T-helper 2 cell treated with Interferon-gamma antibody and Interleukin-4, amounts not matched to agents 5 μg/mL and 100 μg/mL, for 36 hours (primary cell): ENCODE data around the gene PLP2.

Experiments
- DNase-seq: peaks from one replicate; pipeline ENCODE4 v3.0.0; 2021; ENCODE audit warnings: low spot score
- H3K27ac Mint-ChIP-seq: one replicate; pipeline ENCODE4 v1.8.0; 2021; ENCODE audit warnings: mild to moderate bottlenecking, mixed read lengths
- H3K27me3 Mint-ChIP-seq: one replicate; pipeline ENCODE4 v1.8.0; 2021; ENCODE audit warnings: low read depth, mixed read lengths
- H3K36me3 Mint-ChIP-seq: one replicate; pipeline ENCODE4 v1.8.0; 2021; ENCODE audit warnings: low read depth, mixed read lengths
- H3K4me1 Mint-ChIP-seq: one replicate; pipeline ENCODE4 v1.8.0; 2021; ENCODE audit warnings: low read depth, mixed read lengths
- H3K4me3 Mint-ChIP-seq: one replicate; pipeline ENCODE4 v1.8.0; 2022; ENCODE audit warnings: mild to moderate bottlenecking, moderate library complexity, mixed read lengths
- H3K9me3 Mint-ChIP-seq: one replicate; pipeline ENCODE4 v1.8.0; 2021; ENCODE audit warnings: mixed read lengths

PLP2 gene

GRCh38 chrX:49203536-49203935 lies 31.8 kb downstream of the PLP2 start:
- peaks cover 4% of the 10 kb centered on the region for H3K4me1 Mint-ChIP-seq
- no peak overlapping the region for H3K4me3 Mint-ChIP-seq
- H3K27ac Mint-ChIP-seq, result no peak overlapping the region
- H3K27me3 Mint-ChIP-seq, result no peaks in the 10 kb centered on the region
- no peaks in the 10 kb centered on the region for H3K9me3 Mint-ChIP-seq
- no peaks in the 10 kb centered on the region for H3K36me3 Mint-ChIP-seq
- DNase-seq, result no peak

- Mint-ChIP-seq H3K36me3 (no peaks in the 10 kb centered on the region), H3K4me1 (peaks cover 1% of the 10 kb centered on the region), H3K27me3 (no peaks in the 10 kb centered on the region), H3K9me3 (no peaks in the 10 kb centered on the region), H3K4me3 (no peak overlapping the region), H3K27ac (no peak overlapping the region)
- no peak for DNase-seq
Measured at GRCh38 chrX:49204017-49204416, 32.3 kb downstream of the PLP2 start.

- Mint-ChIP-seq H3K27me3 (no peaks in the 10 kb centered on the region), H3K36me3 (no peaks in the 10 kb centered on the region), H3K27ac (no peak overlapping the region), H3K4me1 (no peaks in the 10 kb centered on the region), H3K9me3 (no peaks in the 10 kb centered on the region), H3K4me3 (no peak overlapping the region)
- DNase-seq, result no peak
Measured at GRCh38 chrX:49204709-49205108, 33.0 kb downstream of the PLP2 start.

GRCh38 chrX:49205443-49205842 lies 33.7 kb downstream of the PLP2 start:
- no peak for DNase-seq
- H3K27ac Mint-ChIP-seq, result no peak overlapping the region
- no peaks in the 10 kb centered on the region for H3K36me3 Mint-ChIP-seq
- H3K27me3 Mint-ChIP-seq, result no peaks in the 10 kb centered on the region
- no peaks in the 10 kb centered on the region for H3K9me3 Mint-ChIP-seq
- no peaks in the 10 kb centered on the region for H3K4me1 Mint-ChIP-seq
- no peak overlapping the region for H3K4me3 Mint-ChIP-seq

- H3K9me3 Mint-ChIP-seq, result no peaks in the 10 kb centered on the region
- no peak overlapping the region for H3K4me3 Mint-ChIP-seq
- no peak overlapping the region for H3K27ac Mint-ChIP-seq
- H3K36me3 Mint-ChIP-seq, result no peaks in the 10 kb centered on the region
- no peak for DNase-seq
- H3K27me3 Mint-ChIP-seq, result no peaks in the 10 kb centered on the region
- no peaks in the 10 kb centered on the region for H3K4me1 Mint-ChIP-seq
Measured at GRCh38 chrX:49206543-49206942, 34.8 kb downstream of the PLP2 start.

GRCh38 chrX:49208399-49208798 lies 36.7 kb downstream of the PLP2 start:
- H3K36me3 Mint-ChIP-seq, result no peaks in the 10 kb centered on the region
- no peaks in the 10 kb centered on the region for H3K4me1 Mint-ChIP-seq
- H3K9me3 Mint-ChIP-seq, result no peaks in the 10 kb centered on the region
- DNase-seq, result no peak
- no peak overlapping the region for H3K27ac Mint-ChIP-seq
- no peaks in the 10 kb centered on the region for H3K27me3 Mint-ChIP-seq
- H3K4me3 Mint-ChIP-seq, result no peak overlapping the region

GRCh38 chrX:49209434-49210251 lies 37.9 kb downstream of the PLP2 start:
- Mint-ChIP-seq H3K27me3 (no peaks in the 10 kb centered on the region), H3K36me3 (no peaks in the 10 kb centered on the region), H3K9me3 (no peaks in the 10 kb centered on the region), H3K27ac (no peak overlapping the region), H3K4me1 (no peaks in the 10 kb centered on the region), H3K4me3 (no peak overlapping the region)
- DNase-seq, result no peak

GRCh38 chrX:49210406-49210805 lies 38.7 kb downstream of the PLP2 start:
- H3K4me1 Mint-ChIP-seq, result no peaks in the 10 kb centered on the region
- H3K9me3 Mint-ChIP-seq, result no peaks in the 10 kb centered on the region
- H3K27ac Mint-ChIP-seq, result no peak overlapping the region
- no peak for DNase-seq
- no peak overlapping the region for H3K4me3 Mint-ChIP-seq
- no peaks in the 10 kb centered on the region for H3K36me3 Mint-ChIP-seq
- H3K27me3 Mint-ChIP-seq, result no peaks in the 10 kb centered on the region

GRCh38 chrX:49211074-49211473 lies 39.4 kb downstream of the PLP2 start:
- H3K36me3 Mint-ChIP-seq, result no peaks in the 10 kb centered on the region
- H3K27me3 Mint-ChIP-seq, result no peaks in the 10 kb centered on the region
- no peak for DNase-seq
- no peak overlapping the region for H3K27ac Mint-ChIP-seq
- H3K4me1 Mint-ChIP-seq, result no peaks in the 10 kb centered on the region
- no peak overlapping the region for H3K4me3 Mint-ChIP-seq
- H3K9me3 Mint-ChIP-seq, result no peaks in the 10 kb centered on the region

GRCh38 chrX:49212209-49212608 lies 40.5 kb downstream of the PLP2 start:
- Mint-ChIP-seq H3K27ac (no peak overlapping the region), H3K4me1 (no peaks in the 10 kb centered on the region), H3K27me3 (no peaks in the 10 kb centered on the region), H3K4me3 (no peak overlapping the region), H3K9me3 (no peaks in the 10 kb centered on the region), H3K36me3 (no peaks in the 10 kb centered on the region)
- DNase-seq, result no peak

GRCh38 chrX:49212861-49213260 lies 41.2 kb downstream of the PLP2 start:
- Mint-ChIP-seq H3K27ac (no peak overlapping the region), H3K9me3 (no peaks in the 10 kb centered on the region), H3K36me3 (no peaks in the 10 kb centered on the region), H3K27me3 (no peaks in the 10 kb centered on the region), H3K4me1 (no peaks in the 10 kb centered on the region), H3K4me3 (no peak overlapping the region)
- DNase-seq, result no peak

GRCh38 chrX:49214416-49214815 lies 42.7 kb downstream of the PLP2 start:
- no peak overlapping the region for H3K4me3 Mint-ChIP-seq
- H3K9me3 Mint-ChIP-seq, result no peaks in the 10 kb centered on the region
- no peak overlapping the region for H3K27ac Mint-ChIP-seq
- no peaks in the 10 kb centered on the region for H3K4me1 Mint-ChIP-seq
- no peaks in the 10 kb centered on the region for H3K36me3 Mint-ChIP-seq
- no peaks in the 10 kb centered on the region for H3K27me3 Mint-ChIP-seq
- DNase-seq, result no peak

GRCh38 chrX:49214996-49215526 lies 43.4 kb downstream of the PLP2 start:
- no peak for DNase-seq
- H3K27ac Mint-ChIP-seq, result no peak overlapping the region
- H3K4me3 Mint-ChIP-seq, result no peak overlapping the region
- no peaks in the 10 kb centered on the region for H3K36me3 Mint-ChIP-seq
- no peaks in the 10 kb centered on the region for H3K4me1 Mint-ChIP-seq
- peaks cover 3% of the 10 kb centered on the region for H3K27me3 Mint-ChIP-seq
- H3K9me3 Mint-ChIP-seq, result no peaks in the 10 kb centered on the region

- Mint-ChIP-seq H3K27me3 (peaks cover 8% of the 10 kb centered on the region), H3K27ac (no peak overlapping the region), H3K4me1 (no peaks in the 10 kb centered on the region), H3K9me3 (no peaks in the 10 kb centered on the region), H3K36me3 (no peaks in the 10 kb centered on the region), H3K4me3 (no peak overlapping the region)
- no peak for DNase-seq
Measured at GRCh38 chrX:49220100-49220499, 48.4 kb downstream of the PLP2 start.

GRCh38 chrX:49221868-49222267 lies 50.2 kb downstream of the PLP2 start:
- Mint-ChIP-seq H3K4me1 (no peaks in the 10 kb centered on the region), H3K27me3 (peaks cover 11% of the 10 kb centered on the region), H3K9me3 (no peaks in the 10 kb centered on the region), H3K4me3 (no peak overlapping the region), H3K36me3 (no peaks in the 10 kb centered on the region), H3K27ac (no peak overlapping the region)
- no peak for DNase-seq
